ENCODE data around the gene CD300H.
"Not testable (repeated sequence)": the region's sequence is repeated elsewhere in the genome, so short reads cannot be mapped to it uniquely, and the experiment has no call there.

The CD300H gene

DNA sequence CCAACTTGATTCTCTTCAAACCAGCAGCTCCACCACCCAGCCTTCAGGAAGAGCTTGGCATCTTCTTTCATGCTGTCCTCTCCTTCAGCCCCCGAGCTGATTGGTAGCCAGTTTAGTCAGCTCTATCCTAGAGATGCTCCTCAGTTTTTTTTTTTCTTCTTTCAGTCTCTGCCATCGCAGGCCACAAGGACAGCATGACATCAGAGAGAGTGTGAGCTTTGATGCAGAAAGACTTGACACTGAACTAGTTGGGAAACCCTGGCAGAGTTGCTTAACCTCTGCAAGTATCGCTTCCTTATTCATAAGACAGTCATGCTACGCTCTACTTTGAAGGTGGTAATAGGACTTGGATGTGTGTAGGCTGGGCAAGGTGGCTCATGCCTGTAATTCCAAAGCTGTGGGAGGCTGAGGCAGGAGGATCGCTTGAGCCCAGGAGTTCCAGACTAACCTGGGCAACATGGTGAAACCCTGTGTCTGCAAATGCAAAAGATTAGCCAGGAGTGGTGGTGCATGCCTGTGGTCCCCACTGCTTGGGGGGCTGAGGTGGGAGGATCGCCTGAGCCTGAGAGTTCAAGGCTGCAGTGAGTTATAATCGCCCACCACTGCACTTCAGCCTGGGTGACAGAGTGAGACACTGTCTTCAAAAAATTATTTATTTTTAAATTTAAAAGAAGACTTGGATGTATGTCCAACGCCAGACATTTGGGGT, 38.7 kb downstream of the CD300H start:
- DNase-seq (ENCODE audit: low read depth in 2 of 3, low spot score in 1 of 3) = no peak

DNA sequence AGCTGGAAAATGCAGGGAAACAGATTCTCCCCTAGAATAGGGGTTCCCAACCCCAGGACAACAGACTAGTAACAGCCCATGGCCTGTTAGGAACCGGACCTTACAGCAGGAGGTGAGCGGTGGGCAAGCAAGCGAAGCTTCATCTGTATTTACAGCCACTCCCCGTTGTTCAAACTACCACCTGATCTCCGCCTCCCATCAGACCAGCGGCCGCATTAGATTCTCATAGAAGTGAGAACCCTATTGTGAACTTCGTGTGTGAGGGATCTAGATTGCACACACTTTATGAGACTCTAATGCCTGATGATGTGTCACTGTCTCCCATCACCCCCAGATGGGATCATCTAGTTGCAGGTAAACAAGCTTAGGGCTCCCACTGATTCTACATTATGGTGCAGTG, 39.6 kb downstream of the CD300H start:
- no peak for DNase-seq (ENCODE audit: low read depth in 2 of 3, low spot score in 1 of 3)

DNA sequence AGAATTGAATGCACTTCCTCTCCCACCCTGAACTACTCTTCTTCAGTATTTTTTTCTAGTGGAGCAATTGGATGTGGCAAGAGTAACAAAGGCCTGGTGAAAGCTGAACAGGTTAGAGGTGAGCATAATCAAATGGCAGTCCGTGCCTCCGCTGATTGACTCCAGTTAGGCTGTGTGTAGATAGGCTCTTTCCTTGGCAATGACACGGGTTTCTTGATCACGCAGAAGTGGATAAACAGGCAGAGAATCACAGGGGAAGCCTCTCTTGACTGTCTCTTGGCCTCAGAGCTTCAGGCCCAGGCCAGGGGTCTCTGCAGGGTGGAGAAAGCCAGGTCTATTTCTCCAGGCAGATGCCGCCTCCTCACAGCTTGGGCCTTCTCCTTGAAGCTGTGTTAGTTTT, 40.2 kb downstream of the CD300H start:
- no peak for DNase-seq (ENCODE audit: low read depth in 2 of 3, low spot score in 1 of 3)

DNA sequence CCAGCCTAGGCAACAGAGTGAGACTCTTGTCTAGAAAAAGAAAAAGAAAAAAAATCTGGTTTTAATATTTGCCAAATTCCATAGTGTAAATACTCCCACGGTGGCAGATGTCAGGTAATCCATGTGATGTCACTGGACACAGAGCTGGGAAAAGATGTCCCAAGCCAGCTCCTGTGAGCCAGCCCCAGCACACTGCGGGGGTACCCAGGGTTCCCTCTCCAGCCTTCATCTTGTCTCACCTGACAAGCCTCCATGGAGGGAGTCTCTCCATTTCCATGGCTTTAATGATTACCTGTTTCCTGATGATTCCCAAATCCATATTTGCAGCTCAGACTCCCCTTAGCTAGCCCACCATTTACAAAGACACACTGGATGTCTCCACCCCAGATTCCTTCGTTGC, 40.6 kb downstream of the CD300H start:
- no peak for DNase-seq (ENCODE audit: low read depth in 2 of 3, low spot score in 1 of 3)

DNA sequence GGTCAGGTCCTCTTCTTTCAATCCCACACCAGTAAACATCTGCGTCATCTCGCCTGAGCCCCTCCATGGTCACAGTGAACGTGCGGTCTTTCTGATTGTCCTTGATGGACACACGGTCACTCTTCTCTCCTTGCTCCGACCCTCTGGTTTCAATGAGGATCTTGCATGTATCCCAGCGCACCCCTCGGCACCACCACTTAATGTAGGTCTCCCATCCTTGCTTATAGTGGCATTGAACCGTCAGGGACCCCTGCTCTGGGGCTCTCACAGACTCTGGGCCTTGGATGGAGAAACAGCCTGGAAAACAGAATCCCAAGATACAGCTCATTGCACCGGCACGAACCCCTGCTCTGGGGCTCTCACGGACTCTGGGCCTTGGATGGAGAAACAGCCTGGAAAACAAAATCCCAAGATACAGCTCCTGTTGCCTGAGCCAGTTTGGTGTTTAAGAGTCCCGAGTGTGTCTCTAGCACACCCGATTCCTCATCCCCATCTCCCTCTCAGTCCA, 41.5 kb downstream of the CD300H start:
- DNase-seq (ENCODE audit: low read depth in 2 of 3, low spot score in 1 of 3) = no peak

DNA sequence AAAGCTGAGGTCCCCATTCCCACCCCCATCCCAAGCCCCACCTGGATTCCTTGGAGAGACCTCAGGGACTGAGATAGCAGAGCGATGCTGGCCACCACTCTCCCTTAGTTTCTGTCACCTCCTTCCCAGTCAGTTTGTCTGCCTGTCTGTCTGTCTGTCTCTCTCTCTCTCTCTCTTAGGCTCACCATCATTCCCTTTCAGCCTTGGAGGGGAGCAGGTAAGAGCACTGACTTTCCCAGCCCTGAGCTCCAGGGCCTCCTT, 41.9 kb downstream of the CD300H start:
- no peak for DNase-seq (ENCODE audit: low read depth in 2 of 3, low spot score in 1 of 3)

DNA sequence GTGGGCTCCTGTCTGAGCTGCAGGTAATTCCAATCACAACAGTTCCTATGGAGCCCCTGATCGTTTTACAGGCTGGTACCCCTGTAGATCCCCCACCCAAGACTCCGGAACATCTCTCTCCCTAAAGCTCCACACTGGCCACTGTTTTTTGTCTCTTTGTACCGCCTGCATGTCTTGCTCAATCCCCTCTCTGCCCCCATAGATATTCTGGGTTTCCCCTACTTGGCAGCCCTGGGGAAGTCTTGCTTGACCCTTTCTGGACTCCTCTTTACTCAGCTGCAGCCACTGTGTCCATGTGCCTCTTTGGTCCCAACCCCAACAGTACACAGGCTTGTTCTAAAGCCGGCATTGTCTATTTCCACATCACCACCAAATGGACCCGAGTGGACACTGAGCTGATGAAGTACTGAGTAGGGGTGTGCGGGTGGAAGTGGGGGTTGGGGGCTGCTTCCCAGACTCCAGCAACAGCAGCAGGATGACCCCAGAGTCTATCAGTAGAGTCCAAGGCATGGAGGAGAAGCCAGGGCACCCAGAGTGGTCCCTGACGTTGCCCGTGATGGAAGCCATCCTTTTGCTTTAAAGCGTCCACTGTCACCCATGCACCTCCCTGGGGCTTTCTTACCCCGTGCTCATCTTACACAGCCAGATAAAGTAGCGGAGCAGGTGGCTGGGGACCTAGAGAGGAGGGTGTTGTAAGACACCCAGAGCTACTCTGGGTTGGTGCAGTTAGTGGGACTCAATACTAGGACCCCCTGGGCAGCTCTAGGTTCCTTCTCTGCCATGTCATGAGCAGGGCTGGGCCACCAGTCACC, 42.5 kb downstream of the CD300H start:
- DNase-seq (ENCODE audit: low read depth in 2 of 3, low spot score in 1 of 3) = no peak

DNA sequence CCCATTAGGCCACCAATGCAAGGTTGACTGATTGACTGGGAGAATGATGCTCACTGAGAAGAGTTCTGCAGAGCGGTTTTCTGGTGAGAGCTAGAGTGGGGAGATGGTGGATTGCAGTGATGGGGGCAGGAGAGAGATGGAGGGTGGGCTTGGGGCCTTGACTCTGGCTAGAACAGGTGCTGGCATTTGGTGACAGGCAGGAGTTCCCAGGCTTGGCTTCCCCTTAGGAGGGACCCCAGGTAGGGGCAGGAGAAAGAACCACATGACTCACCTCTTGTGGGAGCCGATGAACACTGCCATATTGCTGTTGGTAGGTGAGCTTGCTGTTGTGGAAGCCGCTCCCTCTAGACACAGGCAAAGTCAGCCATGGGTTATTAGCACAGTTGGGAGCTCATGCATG, 44.0 kb downstream of the CD300H start:
- no peak for DNase-seq (ENCODE audit: low read depth in 2 of 3, low spot score in 1 of 3)

DNA sequence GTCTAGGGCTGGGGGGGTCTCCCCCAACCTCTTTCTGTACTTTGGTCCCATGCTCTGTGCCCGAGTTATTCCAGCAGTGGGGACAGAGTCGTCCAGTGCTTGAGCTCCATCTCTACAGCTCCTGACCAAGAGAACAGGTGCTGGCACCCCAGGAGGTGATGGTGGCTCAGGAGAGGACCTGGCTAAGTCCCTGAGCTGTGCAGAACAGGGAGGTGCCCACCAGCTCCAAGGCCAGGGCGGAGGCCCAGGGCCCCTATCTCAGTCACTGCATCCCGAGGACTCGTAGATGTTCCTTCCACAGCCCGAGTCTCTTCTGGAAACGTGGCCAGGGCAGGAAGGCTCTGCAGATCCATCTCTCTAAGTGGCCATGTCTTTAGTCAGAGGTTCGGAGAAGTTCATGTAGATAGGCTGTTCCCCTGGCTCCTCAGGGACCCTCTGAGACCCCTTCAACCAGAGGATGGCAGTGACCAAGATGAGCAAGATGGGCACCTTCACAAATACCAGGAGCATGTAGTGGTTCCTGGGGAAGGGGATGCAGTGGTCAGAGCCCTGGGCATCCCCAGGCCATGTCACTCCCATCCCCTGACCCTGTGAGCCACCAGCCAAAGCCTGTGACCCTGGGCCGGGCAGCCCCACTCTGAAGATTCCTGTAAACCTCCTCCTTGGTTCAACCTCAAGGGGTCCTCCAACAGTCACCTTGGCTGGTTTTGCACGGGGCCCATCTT, 44.8 kb downstream of the CD300H start:
- no peak for DNase-seq (ENCODE audit: low read depth in 2 of 3, low spot score in 1 of 3)

DNA sequence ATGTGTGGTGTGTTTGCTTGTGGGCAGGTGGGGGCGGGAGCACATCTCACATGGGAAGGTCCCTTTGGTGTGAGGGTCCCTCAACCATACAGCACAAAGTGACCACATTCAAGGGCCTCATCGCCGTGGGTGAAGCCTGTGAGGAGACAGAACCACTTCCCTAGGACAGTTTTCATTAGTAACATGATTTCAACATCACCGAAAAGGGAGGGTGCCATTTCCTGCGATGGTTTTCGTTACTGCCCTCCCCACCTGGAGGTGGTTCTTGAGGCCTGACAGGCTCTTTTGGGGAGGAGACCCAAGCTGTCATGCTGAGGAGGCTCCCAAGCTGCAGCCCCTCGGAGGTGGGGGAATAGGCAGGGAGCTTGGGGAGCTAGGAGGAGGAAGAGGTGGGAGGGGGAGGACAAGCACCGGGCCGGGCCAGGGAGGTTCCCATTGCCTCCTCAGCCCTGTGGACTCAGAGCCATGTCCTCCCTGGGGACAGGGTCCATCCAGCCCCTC, 45.6 kb downstream of the CD300H start:
- DNase-seq (ENCODE audit: low read depth in 2 of 3, low spot score in 1 of 3) = no peak

DNA sequence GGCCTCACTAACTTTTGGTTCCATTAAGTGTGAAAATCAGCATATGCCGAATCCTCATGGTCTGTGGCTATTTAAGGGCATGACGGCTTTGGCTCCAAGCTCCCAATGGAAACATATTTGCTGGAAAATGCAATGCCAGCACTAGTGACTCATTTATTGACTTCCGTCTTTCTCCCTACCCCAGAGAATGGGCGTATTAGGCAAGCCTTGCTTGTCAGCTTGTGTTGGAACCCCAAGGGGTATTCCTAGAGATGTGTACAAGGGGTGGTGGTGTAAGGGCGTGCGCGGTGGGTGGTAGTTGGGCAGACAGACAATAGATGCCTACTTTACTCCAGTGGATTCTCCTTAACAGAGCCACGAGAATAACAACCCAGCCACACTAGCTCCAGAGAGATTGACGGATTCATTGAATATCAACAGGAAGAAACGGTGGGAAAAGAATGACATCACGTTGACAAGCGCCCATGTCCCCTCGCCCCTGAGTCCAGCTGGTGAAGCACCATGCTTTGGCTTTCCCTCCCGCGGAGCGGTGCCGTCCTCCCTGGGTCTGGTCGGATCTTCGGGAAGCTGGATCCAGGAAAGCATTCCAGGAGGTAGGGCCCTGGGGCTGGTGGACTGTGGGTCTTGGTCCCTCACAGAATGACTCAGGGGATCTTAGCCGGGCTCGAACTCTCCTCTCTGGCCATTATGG, 46.4 kb downstream of the CD300H start:
- no peak for DNase-seq (ENCODE audit: low read depth in 2 of 3, low spot score in 1 of 3)

DNA sequence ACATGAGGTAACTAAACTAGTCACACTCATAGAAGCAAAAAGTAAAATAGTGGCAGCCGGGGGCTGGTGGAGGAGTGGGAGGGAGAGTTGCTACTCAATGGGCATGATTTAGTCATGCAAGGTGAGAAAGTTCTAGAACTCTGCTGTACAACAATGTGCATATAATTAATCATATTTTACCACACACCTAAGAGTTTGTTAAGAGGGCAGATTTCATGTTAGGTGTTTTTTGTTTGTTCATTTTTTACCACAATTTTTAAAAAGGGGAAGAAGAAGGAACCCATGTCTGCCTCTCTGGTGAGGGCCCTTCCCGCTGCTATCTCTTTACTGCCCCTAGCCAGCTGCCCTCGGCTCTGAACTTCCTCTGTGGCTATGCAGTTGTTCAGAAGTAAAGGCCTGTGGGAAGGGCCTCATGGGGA, 47.3 kb downstream of the CD300H start:
- DNase-seq (ENCODE audit: low read depth in 2 of 3, low spot score in 1 of 3) = peak in 1 of 3 donors; percentile 28

DNA sequence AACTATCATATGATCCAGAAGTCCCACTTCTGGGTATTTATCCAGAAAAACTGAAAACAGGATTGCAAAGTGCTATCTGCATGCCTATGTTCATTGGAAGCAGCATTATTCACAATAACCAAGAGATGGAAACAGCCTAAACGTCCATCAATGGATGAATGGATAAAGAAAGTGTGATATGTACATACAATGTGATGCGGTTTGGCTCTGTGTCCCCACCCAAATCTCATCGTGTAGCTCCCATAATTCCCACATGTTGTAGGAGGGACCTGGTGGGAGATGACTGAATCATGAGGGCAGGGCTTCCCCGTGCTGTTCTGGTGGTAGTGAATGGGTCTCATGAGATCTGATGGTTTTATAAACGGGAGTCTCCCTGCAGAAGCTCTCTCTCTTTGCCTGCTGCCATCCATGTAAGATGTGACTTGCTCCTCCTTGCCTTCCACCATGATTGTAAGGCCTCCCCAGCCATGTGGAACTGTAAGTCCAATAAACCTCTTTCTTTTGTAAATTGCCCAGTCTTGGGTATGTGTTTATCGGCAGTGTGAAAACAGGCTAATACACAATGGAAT, 48.8 kb downstream of the CD300H start:
- not testable (repeated sequence) for DNase-seq (ENCODE audit: low read depth in 2 of 3, low spot score in 1 of 3)

DNA sequence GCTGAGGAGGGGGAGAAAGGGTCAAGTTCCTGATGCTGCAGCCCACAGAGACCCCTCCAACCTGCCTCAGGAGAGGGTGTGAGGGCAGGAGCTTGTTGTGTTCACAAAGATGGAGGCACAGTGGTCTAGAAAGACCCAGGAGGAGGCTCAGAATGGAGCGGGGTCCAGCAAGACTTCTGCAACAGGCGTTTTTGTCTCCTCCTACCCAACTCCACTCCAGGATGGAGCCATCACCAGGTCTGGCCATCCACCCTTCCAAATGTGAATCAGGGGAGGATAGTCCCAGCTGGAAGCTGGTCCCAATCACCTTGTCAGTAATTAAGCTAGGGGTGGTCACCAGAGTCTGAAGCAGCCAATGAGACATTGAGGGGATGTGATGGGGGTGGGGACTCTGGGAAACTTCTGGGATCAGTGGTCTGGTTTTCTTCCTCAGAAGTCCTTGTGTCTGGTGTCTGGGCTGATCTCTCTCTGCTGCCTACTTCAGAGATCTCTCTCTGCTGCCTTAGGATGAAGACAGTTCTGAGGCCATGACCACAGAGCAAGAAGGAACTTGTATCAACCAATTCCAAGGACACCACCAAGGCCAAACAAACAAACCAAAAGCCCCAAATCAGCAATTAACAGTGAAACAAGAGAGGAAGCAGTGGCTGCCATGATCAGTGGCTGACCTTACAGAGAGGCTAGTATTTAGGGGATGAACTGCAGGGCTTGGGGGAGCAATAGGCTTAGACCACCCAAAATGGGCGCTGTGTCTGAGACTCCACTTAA, 50.6 kb downstream of the CD300H start:
- no peak for DNase-seq (ENCODE audit: low read depth in 2 of 3, low spot score in 1 of 3)

DNA sequence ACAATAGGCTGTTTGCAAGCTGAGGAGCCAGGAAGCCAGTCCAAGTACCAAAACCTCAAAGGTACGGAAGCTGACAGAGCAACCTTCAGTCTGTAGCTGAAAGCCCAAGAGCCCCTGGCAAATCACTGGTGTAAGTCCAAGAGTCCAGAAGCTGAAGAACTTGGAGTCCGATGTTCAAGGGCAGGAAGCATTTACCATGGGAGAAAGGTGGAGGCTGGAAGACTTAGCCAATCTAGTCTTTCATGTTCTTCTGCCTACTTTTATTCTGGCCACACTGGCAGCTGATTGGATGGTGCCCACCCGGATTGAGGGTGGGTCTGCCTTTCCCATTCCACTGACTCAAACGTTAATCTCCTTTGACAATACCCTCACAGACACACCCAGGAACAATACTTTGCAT, 51.4 kb downstream of the CD300H start:
- no peak for DNase-seq (ENCODE audit: low read depth in 2 of 3, low spot score in 1 of 3)

DNA sequence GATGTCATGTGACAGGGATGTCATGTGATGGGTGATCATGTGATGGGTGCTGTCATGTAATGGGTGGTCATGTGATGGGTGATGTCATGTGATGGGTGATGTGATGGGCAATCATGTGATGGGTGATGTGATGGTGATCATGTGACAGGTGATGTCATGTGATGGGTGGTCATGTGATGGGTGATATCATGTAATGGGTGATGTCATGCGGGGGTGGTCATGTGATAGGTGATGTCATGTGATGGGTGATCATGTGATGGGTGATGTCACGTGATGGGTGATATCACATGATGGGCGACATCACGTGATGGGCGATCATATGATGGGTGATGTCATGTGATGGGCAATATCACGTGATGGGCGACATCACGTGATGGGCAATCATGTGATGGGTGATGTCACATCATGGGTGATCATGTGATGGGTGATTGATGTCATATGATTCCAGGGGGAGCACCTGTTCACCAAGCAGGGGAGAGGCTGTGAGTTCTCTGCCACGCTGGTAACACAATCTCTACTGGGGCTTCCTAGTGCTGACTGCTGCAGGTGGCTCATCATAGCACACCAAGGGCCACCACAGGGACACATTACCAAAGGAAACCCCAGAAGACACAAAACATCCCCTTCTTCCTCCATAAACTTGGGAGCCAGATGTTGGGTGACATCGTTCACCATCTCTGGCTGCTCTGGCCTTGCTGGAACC, 52.5 kb downstream of the CD300H start:
- DNase-seq (ENCODE audit: low read depth in 2 of 3, low spot score in 1 of 3) = peak in 1 of 3 donors; percentile 36

DNA sequence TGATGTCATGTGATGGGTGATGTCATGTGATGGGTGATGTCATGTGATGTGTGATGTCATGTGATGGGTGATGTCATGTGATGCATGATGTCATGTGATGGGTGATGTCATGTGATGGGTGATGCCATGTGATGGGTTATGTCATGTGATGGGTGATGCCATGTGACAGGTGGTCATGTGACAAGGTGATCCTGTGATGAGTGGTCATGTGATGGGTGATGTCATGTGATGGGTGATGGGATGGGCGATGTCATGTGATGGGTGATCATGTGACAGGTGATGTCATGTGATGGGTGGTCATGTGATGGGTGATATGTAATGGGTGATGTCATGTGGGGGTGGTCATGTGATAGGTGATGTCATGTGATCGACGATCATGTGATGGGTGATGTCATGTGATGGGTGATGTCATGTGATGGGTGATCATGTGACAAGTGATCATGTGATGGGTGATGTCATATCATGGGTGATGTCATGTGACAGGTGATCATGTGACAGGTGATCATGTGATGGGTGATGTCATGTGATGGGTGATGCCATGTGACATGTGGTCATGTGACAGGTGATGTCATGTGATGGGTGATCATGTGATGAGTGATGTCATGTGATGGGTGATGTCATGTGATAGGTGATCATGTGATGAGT, 53.2 kb downstream of the CD300H start:
- DNase-seq (ENCODE audit: low read depth in 2 of 3, low spot score in 1 of 3) = peak; percentile 20 to 53 (median 38)

DNA sequence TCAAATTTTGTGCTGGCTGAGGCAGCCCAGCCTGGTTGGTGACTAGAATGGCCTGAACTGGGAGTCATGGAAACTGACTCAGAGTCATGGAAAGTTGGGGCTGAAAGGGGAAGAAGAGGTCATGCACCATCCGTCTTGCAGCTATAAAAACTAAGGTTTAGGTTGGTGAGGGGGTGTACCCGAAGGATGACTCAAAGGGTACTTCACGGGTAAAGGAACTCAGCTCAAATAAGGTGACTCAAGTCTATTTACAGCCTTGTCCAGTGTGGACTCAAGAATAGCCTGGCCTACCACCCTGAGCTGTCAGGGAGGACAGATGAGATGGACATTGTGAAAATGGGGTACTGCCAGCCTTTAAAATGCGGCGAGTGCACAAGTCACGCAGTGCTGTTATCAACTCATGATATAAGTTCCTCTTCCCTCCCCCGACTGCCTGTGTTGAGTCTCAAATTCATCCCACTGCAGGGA, 54.7 kb downstream of the CD300H start:
- DNase-seq (ENCODE audit: low read depth in 2 of 3, low spot score in 1 of 3) = peak; percentile 30 to 65 (median 44)

DNA sequence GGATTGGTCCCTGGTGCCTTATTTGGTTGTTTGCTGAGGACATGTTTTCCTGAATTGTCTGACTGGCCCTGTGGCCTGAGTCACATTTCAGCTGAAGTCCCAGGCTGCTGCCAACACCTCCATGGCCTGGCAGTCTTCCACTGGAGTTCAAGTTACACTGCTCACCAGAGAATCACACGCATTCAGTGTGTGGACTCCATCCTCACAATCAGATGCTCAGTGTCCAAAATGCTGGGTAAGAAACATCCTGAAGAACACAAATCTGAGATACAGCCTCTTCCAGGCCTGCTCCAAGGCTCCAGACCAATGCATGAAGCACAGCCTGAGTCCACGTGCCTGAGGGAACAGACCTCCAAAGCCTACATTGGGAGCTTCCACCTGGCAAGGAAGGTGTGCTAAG, 55.3 kb downstream of the CD300H start:
- DNase-seq (ENCODE audit: low read depth in 2 of 3, low spot score in 1 of 3) = no peak

Measured in stimulated activated CD4-positive, alpha-beta T cell treated with anti-CD3 and anti-CD28 coated beads, Interleukin-12 subunit alpha, Interleukin-12 subunit beta, amount 100 ng/mL, for 48 hours (primary cell).